ENCODE measurements around the gene CCP110. TPM values are rescaled to one million over a fixed set of nuclear protein-coding genes. Genes with fewer than 3 reads are reported as not detected.

CCP110 gene
- total and polyA plus RNA-seq, 2 donors (not counting 1 experiment from before 2014, with no cell fraction given): 4.9 to 23.6 TPM

DNA sequence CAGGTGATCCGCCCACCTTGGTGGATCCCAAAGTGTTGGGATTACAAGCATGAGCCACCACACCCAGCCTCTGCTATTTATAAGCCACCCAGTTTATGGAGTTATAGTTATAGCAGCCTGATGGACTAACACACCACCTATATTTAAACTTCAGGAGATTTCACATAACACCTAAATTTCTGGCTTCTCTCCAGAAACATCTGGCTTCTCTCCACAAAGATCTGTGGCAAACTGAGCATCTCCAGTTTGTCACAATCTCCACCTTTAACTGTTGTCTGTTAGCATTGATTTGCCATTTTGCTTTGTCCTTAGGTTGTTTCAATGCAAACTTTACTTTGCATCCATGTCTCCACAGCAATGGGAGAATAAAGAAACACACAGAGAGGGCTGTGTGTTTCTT is 41.5 kb upstream of the CCP110 start:
- H2AFZ ChIP-seq (ENCODE audit: insufficient read depth, low read depth, low read length, poor library complexity, severe bottlenecking): no peak overlapping the region
- H3K27ac Mint-ChIP-seq: no peak overlapping the region
- peaks cover 0 to 3% (median 0%) of the 10 kb centered on the region in 4 experiments for H3K27me3 ChIP-seq (replicated peaks in 1 of 4; ENCODE audit: control extremely low read depth in 1 of 4, control insufficient read depth in 3 of 4, insufficient read depth in 4 of 4, low read length in 3 of 4)
- H3K4me1 ChIP-seq (ENCODE audit: control insufficient read depth in 2 of 2, insufficient read depth in 2 of 2, low read length in 2 of 2): no peaks in the 10 kb centered on the region
- H3K9me3 Mint-ChIP-seq (ENCODE audit: insufficient read depth): no peaks in the 10 kb centered on the region
- CTCF ChIA-PET: no interaction called here
- DNase-seq: no peak
- intact Hi-C loops (cut with micrococcal nuclease): no loop called here
- ATAC-seq (ENCODE audit: low read depth): no peak
- H3K79me2 ChIP-seq (ENCODE audit: control insufficient read depth, insufficient read depth, low read length): no peaks in the 10 kb centered on the region
- no peaks in the 10 kb centered on the region for H3K36me3 ChIP-seq (replicated peaks in 1 of 2; ENCODE audit: control extremely low read depth in 1 of 2, control insufficient read depth in 1 of 2, extremely low read depth in 1 of 2, insufficient read depth in 2 of 2, low read length in 1 of 2)
- no peaks in the 10 kb centered on the region for H4K20me1 ChIP-seq (ENCODE audit: control insufficient read depth, insufficient read depth, low read length, poor library complexity, severe bottlenecking)
- no peak overlapping the region for H3K4me3 Mint-ChIP-seq
- H3K27ac ChIP-seq (ENCODE audit: low read length in 2 of 2): no peak overlapping the region
- H3K27me3 Mint-ChIP-seq: peaks cover 6% of the 10 kb centered on the region
- H3K4me2 ChIP-seq (replicated peaks; ENCODE audit: low read depth, low read length, poor library complexity, severe bottlenecking): no peak overlapping the region
- no peak overlapping the region for H3K9ac ChIP-seq (ENCODE audit: low read length)
- no CpG with 5 or more reads among the region's 1 CpG for WGBS (ENCODE audit: insufficient coverage)
- no peaks in the 10 kb centered on the region for H3K4me1 Mint-ChIP-seq
- TF ChIP-seq, protein P1, sequence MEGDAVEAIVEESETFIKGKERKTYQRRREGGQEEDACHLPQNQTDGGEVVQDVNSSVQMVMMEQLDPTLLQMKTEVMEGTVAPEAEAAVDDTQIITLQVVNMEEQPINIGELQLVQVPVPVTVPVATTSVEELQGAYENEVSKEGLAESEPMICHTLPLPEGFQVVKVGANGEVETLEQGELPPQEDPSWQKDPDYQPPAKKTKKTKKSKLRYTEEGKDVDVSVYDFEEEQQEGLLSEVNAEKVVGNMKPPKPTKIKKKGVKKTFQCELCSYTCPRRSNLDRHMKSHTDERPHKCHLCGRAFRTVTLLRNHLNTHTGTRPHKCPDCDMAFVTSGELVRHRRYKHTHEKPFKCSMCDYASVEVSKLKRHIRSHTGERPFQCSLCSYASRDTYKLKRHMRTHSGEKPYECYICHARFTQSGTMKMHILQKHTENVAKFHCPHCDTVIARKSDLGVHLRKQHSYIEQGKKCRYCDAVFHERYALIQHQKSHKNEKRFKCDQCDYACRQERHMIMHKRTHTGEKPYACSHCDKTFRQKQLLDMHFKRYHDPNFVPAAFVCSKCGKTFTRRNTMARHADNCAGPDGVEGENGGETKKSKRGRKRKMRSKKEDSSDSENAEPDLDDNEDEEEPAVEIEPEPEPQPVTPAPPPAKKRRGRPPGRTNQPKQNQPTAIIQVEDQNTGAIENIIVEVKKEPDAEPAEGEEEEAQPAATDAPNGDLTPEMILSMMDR (IDR thresholded peaks at IDR 0.05): no peak
- no peak for TF ChIP-seq EZH2 (IDR thresholded peaks at IDR 0.05; ENCODE audit: borderline replicate concordance, insufficient read depth, low read depth, low read length, poor library complexity, severe bottlenecking)
- POLR2A ChIA-PET: no interaction called here
- no peak overlapping the region for H3K4me3 ChIP-seq (ENCODE audit: control extremely low read depth in 1 of 5, extremely low read depth in 1 of 5, insufficient read depth in 1 of 5, low read depth in 2 of 5, low read length in 4 of 5)
- H3K9me3 ChIP-seq (ENCODE audit: control extremely low read depth in 1 of 3, control insufficient read depth in 2 of 3, insufficient read depth in 1 of 3, low read length in 2 of 3): peaks cover 0 to 4% (median 0%) of the 10 kb centered on the region in 3 donors

DNA sequence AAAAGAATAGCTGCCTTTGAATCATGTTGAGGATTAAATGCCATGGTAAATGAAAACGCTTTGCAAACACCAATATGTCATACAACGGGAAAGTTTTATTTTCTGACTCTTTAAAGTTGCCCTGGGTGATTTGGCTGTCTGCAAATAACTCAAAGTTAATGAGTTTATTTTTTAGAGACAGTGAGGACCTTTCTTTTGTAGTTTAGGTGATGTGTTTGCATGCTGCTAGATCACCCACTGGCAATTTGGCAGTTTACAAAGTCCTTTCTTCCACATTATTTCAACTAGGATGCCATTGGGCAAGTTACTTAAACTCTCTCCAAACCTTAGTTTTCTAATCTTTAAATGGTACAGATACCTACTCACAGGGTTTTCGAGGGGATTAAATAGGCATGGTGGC is 39.6 kb upstream of the CCP110 start:
- intact Hi-C loops (cut with micrococcal nuclease): no loop called here
- no peak overlapping the region for H3K27ac Mint-ChIP-seq
- no peaks in the 10 kb centered on the region for H3K79me2 ChIP-seq (ENCODE audit: control insufficient read depth, insufficient read depth, low read length)
- no peak overlapping the region for H3K4me3 ChIP-seq (ENCODE audit: control extremely low read depth in 1 of 5, extremely low read depth in 1 of 5, insufficient read depth in 1 of 5, low read depth in 2 of 5, low read length in 4 of 5)
- H3K4me2 ChIP-seq (replicated peaks; ENCODE audit: low read depth, low read length, poor library complexity, severe bottlenecking): no peak overlapping the region
- no peak overlapping the region for H3K4me3 Mint-ChIP-seq
- H4K20me1 ChIP-seq (ENCODE audit: control insufficient read depth, insufficient read depth, low read length, poor library complexity, severe bottlenecking): no peaks in the 10 kb centered on the region
- no peak overlapping the region for H3K27ac ChIP-seq (ENCODE audit: low read length in 2 of 2)
- TF ChIP-seq, protein P1 (IDR thresholded peaks at IDR 0.05): no peak
- no peak for TF ChIP-seq EZH2 (IDR thresholded peaks at IDR 0.05; ENCODE audit: borderline replicate concordance, insufficient read depth, low read depth, low read length, poor library complexity, severe bottlenecking)
- H3K9me3 Mint-ChIP-seq (ENCODE audit: insufficient read depth): no peaks in the 10 kb centered on the region
- H3K9ac ChIP-seq (ENCODE audit: low read length): no peak overlapping the region
- DNase-seq (no peak), ATAC-seq (ENCODE audit: low read depth) (no peak)
- no peaks in the 10 kb centered on the region for H3K4me1 Mint-ChIP-seq
- no CpG with 5 or more reads among the region's 3 CpGs for WGBS (ENCODE audit: insufficient coverage)
- POLR2A ChIA-PET: no interaction called here
- no peak overlapping the region for H2AFZ ChIP-seq (ENCODE audit: insufficient read depth, low read depth, low read length, poor library complexity, severe bottlenecking)
- no peaks in the 10 kb centered on the region for H3K27me3 Mint-ChIP-seq
- CTCF ChIA-PET: no interaction called here
- no peaks in the 10 kb centered on the region for H3K4me1 ChIP-seq (ENCODE audit: control insufficient read depth in 2 of 2, insufficient read depth in 2 of 2, low read length in 2 of 2)
- no peaks in the 10 kb centered on the region for H3K36me3 ChIP-seq (replicated peaks in 1 of 2; ENCODE audit: control extremely low read depth in 1 of 2, control insufficient read depth in 1 of 2, extremely low read depth in 1 of 2, insufficient read depth in 2 of 2, low read length in 1 of 2)
- peaks cover 0 to 1% (median 0%) of the 10 kb centered on the region in 4 experiments for H3K27me3 ChIP-seq (replicated peaks in 1 of 4; ENCODE audit: control extremely low read depth in 1 of 4, control insufficient read depth in 3 of 4, insufficient read depth in 4 of 4, low read length in 3 of 4)
- peaks cover 0 to 4% (median 3%) of the 10 kb centered on the region in 3 donors for H3K9me3 ChIP-seq (ENCODE audit: control extremely low read depth in 1 of 3, control insufficient read depth in 2 of 3, insufficient read depth in 1 of 3, low read length in 2 of 3)

All from B cell (primary cell).